ENCODE data around the gene GPR137B. TPM values are rescaled to one million over a fixed set of nuclear protein-coding genes. Genes with fewer than 3 reads are reported as not detected.

Gene GPR137B
- total and polyA plus RNA-seq, 2 experiments from 2014 or later = 4.5 to 11.1 TPM

- H3K4me3 Mint-ChIP-seq = no peak overlapping the region
Measured at GRCh38 chr1:236148470-236148845, 6.1 kb downstream of the GPR137B start.

More at GRCh38 chr1:236148470-236148845, 6.1 kb downstream of the GPR137B start:
- H3K4me1 Mint-ChIP-seq = peaks cover 33% of the 10 kb centered on the region
- H3K79me2 ChIP-seq (replicated peaks; ENCODE audit: insufficient read depth) = peaks cover 48% of the 10 kb centered on the region
- H4K20me1 ChIP-seq (replicated peaks; ENCODE audit: insufficient read depth) = peaks cover 15% of the 10 kb centered on the region
- no peak overlapping the region for H3K4me2 ChIP-seq
- H3K36me3 Mint-ChIP-seq (ENCODE audit: low read depth) = peaks cover 8% of the 10 kb centered on the region; the same call in 2 of the 3 replicates
- H3K4me1 ChIP-seq (ENCODE audit: insufficient read depth) = peaks cover 11% of the 10 kb centered on the region
- no peaks in the 10 kb centered on the region for H3K36me3 ChIP-seq (ENCODE audit: insufficient read depth)
- ATAC-seq (no peak), DNase-seq (ENCODE audit: low spot score) (no peak)
- TF ChIP-seq POLR2AphosphoS5 (IDR thresholded peaks at IDR 0.05; ENCODE audit: low read depth) (no peak), NANOG (IDR thresholded peaks at IDR 0.05; ENCODE audit: borderline replicate concordance) (no peak), REST (IDR thresholded peaks at IDR 0.05; ENCODE audit: unreplicated experiment) (no peak), EZH2phosphoT487 (IDR thresholded peaks at IDR 0.05; ENCODE audit: unreplicated experiment) (no peak), ZNF462 (CRISPR knock-in tag; IDR thresholded peaks at IDR 0.05) (no peak), CREB1 (CRISPR knock-in tag; IDR thresholded peaks at IDR 0.05; ENCODE audit: low read depth) (no peak), ETS1 (IDR thresholded peaks at IDR 0.05) (no peak), ZNF331 (CRISPR knock-in tag; IDR thresholded peaks at IDR 0.05; ENCODE audit: low read depth) (no peak), STAT1 (IDR thresholded peaks at IDR 0.05; ENCODE audit: unreplicated experiment) (no peak), EZH2 (IDR thresholded peaks at IDR 0.05; ENCODE audit: low read depth, unreplicated experiment) (no peak)
- no peaks in the 10 kb centered on the region for H3K9me3 Mint-ChIP-seq
- H2AFZ ChIP-seq = no peak overlapping the region
- H3K27ac Mint-ChIP-seq = 0 out of 2 replicates have a peak overlapping the region, but pooled peaks have one; percentile 28
- H3K4me3 ChIP-seq = no peak overlapping the region
- peaks cover 10% of the 10 kb centered on the region for H3K27me3 Mint-ChIP-seq (ENCODE audit: insufficient read depth, low read depth, poor library complexity)
- H3K27ac ChIP-seq (ENCODE audit: low read depth) = no peak overlapping the region
- H3K9me2 ChIP-seq (ENCODE audit: insufficient read depth) = no peaks in the 10 kb centered on the region
- peaks cover 12% of the 10 kb centered on the region for H3K27me3 ChIP-seq (ENCODE audit: insufficient read depth)
- no peaks in the 10 kb centered on the region for H3F3A ChIP-seq (replicated peaks; ENCODE audit: low read depth)
